Keratinocyte (primary cell): Measurements from ENCODE around the gene GLYAT.

Source experiments
- CTCF ChIP-seq, 3 experiments: IDR thresholded peaks in 1 of 3; conservative IDR thresholded peaks in 1 of 3; optimal IDR thresholded peaks in 1 of 3; 2 replicates in 2 of 3; 3 replicates in 1 of 3; pipeline versions ENCODE3 to v1.5.1; 2011; ENCODE audit warnings: low read length in 3 of 3, mild to moderate bottlenecking in 3 of 3, moderate library complexity in 2 of 3, control low read depth in 1 of 3, inconsistent platforms in 1 of 3; ENCODE audit not compliant: insufficient read depth in 2 of 3; ENCODE audit errors: extremely low read depth in 1 of 3
- EZH2 ChIP-seq: IDR thresholded peaks from one replicate; pipeline ENCODE4 v1.6.1; 2012; ENCODE audit warnings: inconsistent platforms, mild to moderate bottlenecking, low read length, moderate library complexity

- TF ChIP-seq CTCF (optimal IDR thresholded peaks at IDR 0.05 in 1 of 3, IDR thresholded peaks at IDR 0.05 in 1 of 3, conservative IDR thresholded peaks at IDR 0.05 in 1 of 3; ENCODE audit: extremely low read depth in 1 of 3, insufficient read depth in 2 of 3, low read length in 3 of 3) (no peak), EZH2 (no peak)
Measured at GRCh38 chr11:58744988-58745704, 13.4 kb upstream of the GLYAT start.
